ENCODE data around the gene USP47. TPM values are rescaled to one million over a fixed set of nuclear protein-coding genes. Genes with fewer than 3 reads are reported as not detected.

USP47 gene
- total and polyA plus RNA-seq, 2 experiments from 2014 or later: 35.9 to 58.8 TPM

GRCh38 chr11:11894486-11894885, 52.7 kb downstream of the USP47 start:
- Histone ChIP-seq H3F3A (ENCODE audit: insufficient read depth) (peaks cover 10% of the 10 kb centered on the region; the same call in 1 of the 2 replicates), H4K20me1 (ENCODE audit: insufficient read depth) (no peaks in the 10 kb centered on the region), H3K4me3 (no peak overlapping the region), H3K27ac (no peak overlapping the region), H3K27me3 (replicated peaks; ENCODE audit: insufficient read depth) (no peaks in the 10 kb centered on the region), H3K9me2 (ENCODE audit: insufficient read depth) (no peaks in the 10 kb centered on the region), H3K36me3 (ENCODE audit: low read depth) (peaks cover 13% of the 10 kb centered on the region; the same call in 1 of the 2 replicates), H3K79me2 (ENCODE audit: insufficient read depth) (peaks cover 54% of the 10 kb centered on the region), H3K4me1 (ENCODE audit: insufficient read depth) (no peaks in the 10 kb centered on the region), H3K9ac (no peak overlapping the region), H3K9me3 (ENCODE audit: low read depth) (no peaks in the 10 kb centered on the region), H3K4me2 (ENCODE audit: unreplicated experiment) (no peak overlapping the region), H2AFZ (no peak overlapping the region)
- in situ Hi-C loops (cut with MboI): no loop called here
- no peak for DNase-seq
- TF ChIP-seq EZH2 (IDR thresholded peaks at IDR 0.05; ENCODE audit: insufficient read depth, poor library complexity, severe bottlenecking) (no peak), EZH2phosphoT487 (IDR thresholded peaks at IDR 0.05; ENCODE audit: insufficient read depth, low read depth) (no peak)
- 98 to 100% methylated on average over 1 of the region's 1 CpG for WGBS, 2 experiments (ENCODE audit: low coverage in 1 of 2, low lambda C conversion rate in 2 of 2, missing lambda C conversion rate in 2 of 2)

GRCh38 chr11:11895672-11896071, 53.9 kb downstream of the USP47 start:
- Histone ChIP-seq H3K79me2 (ENCODE audit: insufficient read depth) (peaks cover 49% of the 10 kb centered on the region), H3K4me3 (no peak overlapping the region), H3K9me3 (ENCODE audit: low read depth) (no peaks in the 10 kb centered on the region), H3K9ac (no peak overlapping the region), H3K36me3 (ENCODE audit: low read depth) (0 out of 2 replicates have a peak, but pooled peaks cover 6% of the 10 kb centered on the region), H3F3A (ENCODE audit: insufficient read depth) (no peaks in the 10 kb centered on the region), H2AFZ (no peak overlapping the region), H4K20me1 (ENCODE audit: insufficient read depth) (no peaks in the 10 kb centered on the region), H3K27me3 (replicated peaks; ENCODE audit: insufficient read depth) (no peaks in the 10 kb centered on the region), H3K4me1 (ENCODE audit: insufficient read depth) (no peaks in the 10 kb centered on the region), H3K4me2 (ENCODE audit: unreplicated experiment) (no peak overlapping the region), H3K27ac (no peak overlapping the region), H3K9me2 (ENCODE audit: insufficient read depth) (no peaks in the 10 kb centered on the region)
- WGBS, 2 experiments (ENCODE audit: low coverage in 1 of 2, low lambda C conversion rate in 2 of 2, missing lambda C conversion rate in 2 of 2): 98 to 100% methylated on average over 1 of the region's 1 CpG
- no peak for TF ChIP-seq EZH2 (IDR thresholded peaks at IDR 0.05; ENCODE audit: insufficient read depth, poor library complexity, severe bottlenecking)
- TF ChIP-seq EZH2phosphoT487 (IDR thresholded peaks at IDR 0.05; ENCODE audit: insufficient read depth, low read depth): no peak
- peak; percentile 35 for DNase-seq
- in situ Hi-C loops (cut with MboI): no loop called here

GRCh38 chr11:11898648-11899047, 56.9 kb downstream of the USP47 start:
- Histone ChIP-seq H3K27ac (no peak overlapping the region), H3K36me3 (ENCODE audit: low read depth) (peaks cover 17% of the 10 kb centered on the region), H3K9me3 (ENCODE audit: low read depth) (no peaks in the 10 kb centered on the region), H3K4me3 (no peak overlapping the region), H3K27me3 (replicated peaks; ENCODE audit: insufficient read depth) (no peaks in the 10 kb centered on the region), H3F3A (ENCODE audit: insufficient read depth) (no peaks in the 10 kb centered on the region), H3K9me2 (ENCODE audit: insufficient read depth) (no peaks in the 10 kb centered on the region), H3K4me1 (ENCODE audit: insufficient read depth) (no peaks in the 10 kb centered on the region), H3K9ac (no peak overlapping the region), H4K20me1 (ENCODE audit: insufficient read depth) (no peaks in the 10 kb centered on the region), H2AFZ (no peak overlapping the region), H3K4me2 (ENCODE audit: unreplicated experiment) (no peak overlapping the region), H3K79me2 (ENCODE audit: insufficient read depth) (peaks cover 29% of the 10 kb centered on the region)
- DNase-seq: no peak
- in situ Hi-C loops (cut with MboI): no loop called here
- TF ChIP-seq EZH2phosphoT487 (IDR thresholded peaks at IDR 0.05; ENCODE audit: insufficient read depth, low read depth): no peak
- no peak for TF ChIP-seq EZH2 (IDR thresholded peaks at IDR 0.05; ENCODE audit: insufficient read depth, poor library complexity, severe bottlenecking)
- WGBS, 2 experiments (ENCODE audit: low coverage in 1 of 2, low lambda C conversion rate in 2 of 2, missing lambda C conversion rate in 2 of 2): 95 to 100% methylated on average over 2 of the region's 2 CpGs

- Histone ChIP-seq H3K4me2 (ENCODE audit: unreplicated experiment) (no peak overlapping the region), H3F3A (ENCODE audit: insufficient read depth) (no peaks in the 10 kb centered on the region), H3K36me3 (ENCODE audit: low read depth) (peaks cover 22% of the 10 kb centered on the region), H3K9me3 (ENCODE audit: low read depth) (no peaks in the 10 kb centered on the region), H3K4me1 (ENCODE audit: insufficient read depth) (no peaks in the 10 kb centered on the region), H3K27me3 (replicated peaks; ENCODE audit: insufficient read depth) (no peaks in the 10 kb centered on the region), H3K27ac (no peak overlapping the region), H3K9ac (no peak overlapping the region), H4K20me1 (ENCODE audit: insufficient read depth) (no peaks in the 10 kb centered on the region), H3K4me3 (no peak overlapping the region), H3K9me2 (ENCODE audit: insufficient read depth) (no peaks in the 10 kb centered on the region), H2AFZ (no peak overlapping the region), H3K79me2 (ENCODE audit: insufficient read depth) (peaks cover 23% of the 10 kb centered on the region)
- WGBS, 2 experiments (ENCODE audit: low coverage in 1 of 2, low lambda C conversion rate in 2 of 2, missing lambda C conversion rate in 2 of 2): 49 to 68% methylated on average over 1 of the region's 1 CpG
- in situ Hi-C loops (cut with MboI): no loop called here
- DNase-seq: no peak
- no peak for TF ChIP-seq EZH2 (IDR thresholded peaks at IDR 0.05; ENCODE audit: insufficient read depth, poor library complexity, severe bottlenecking)
- no peak for TF ChIP-seq EZH2phosphoT487 (IDR thresholded peaks at IDR 0.05; ENCODE audit: insufficient read depth, low read depth)
Measured at GRCh38 chr11:11899401-11899800, 57.6 kb downstream of the USP47 start.

GRCh38 chr11:11901929-11902328, 60.2 kb downstream of the USP47 start:
- H3K27ac ChIP-seq: no peak overlapping the region
- in situ Hi-C loops (cut with MboI): no loop called here
- H3K4me3 ChIP-seq: no peak overlapping the region
- H3K36me3 ChIP-seq (ENCODE audit: low read depth): peaks cover 31% of the 10 kb centered on the region
- TF ChIP-seq EZH2 (IDR thresholded peaks at IDR 0.05; ENCODE audit: insufficient read depth, poor library complexity, severe bottlenecking) (no peak), EZH2phosphoT487 (IDR thresholded peaks at IDR 0.05; ENCODE audit: insufficient read depth, low read depth) (no peak)
- H4K20me1 ChIP-seq (ENCODE audit: insufficient read depth): no peaks in the 10 kb centered on the region
- H3K4me1 ChIP-seq (ENCODE audit: insufficient read depth): no peaks in the 10 kb centered on the region
- no peaks in the 10 kb centered on the region for H3K9me3 ChIP-seq (ENCODE audit: low read depth)
- H3K79me2 ChIP-seq (ENCODE audit: insufficient read depth): peaks cover 7% of the 10 kb centered on the region; the same call in 1 of the 2 replicates
- no peak for DNase-seq
- H3K9me2 ChIP-seq (ENCODE audit: insufficient read depth): no peaks in the 10 kb centered on the region
- 80 to 83% methylated on average over 3 of the region's 3 CpGs for WGBS, 2 experiments (ENCODE audit: low coverage in 1 of 2, low lambda C conversion rate in 2 of 2, missing lambda C conversion rate in 2 of 2)
- no peak overlapping the region for H3K9ac ChIP-seq
- H3K27me3 ChIP-seq (replicated peaks; ENCODE audit: insufficient read depth): no peaks in the 10 kb centered on the region
- no peaks in the 10 kb centered on the region for H3F3A ChIP-seq (ENCODE audit: insufficient read depth)
- no peak overlapping the region for H2AFZ ChIP-seq
- no peak overlapping the region for H3K4me2 ChIP-seq (ENCODE audit: unreplicated experiment)

Measured in GM23248 (cell line).